ENCODE data around the gene SMG6. TPM values are rescaled to one million over a fixed set of nuclear protein-coding genes. Genes with fewer than 3 reads are reported as not detected.

SMG6 gene
- total RNA-seq, 1 experiment from 2014 or later: 28.6 TPM

- DNase-seq: no peak
- Mint-ChIP-seq H3K9me3 (no peaks in the 10 kb centered on the region), H3K27me3 (ENCODE audit: low read depth) (no peaks in the 10 kb centered on the region), H3K4me3 (no peak overlapping the region), H3K36me3 (ENCODE audit: insufficient read depth in 1 of 3, low read depth in 3 of 3) (peaks cover 0 to 9% (median 8%) of the 10 kb centered on the region in 3 experiments; a peak in 4 of 7 replicates), H3K4me1 (peaks cover 2 to 6% of the 10 kb centered on the region in 2 experiments; a peak in 2 of 4 replicates), H3K27ac (no peak overlapping the region)
- H4K8ac ChIP-seq (replicated peaks; ENCODE audit: insufficient read length, low read depth, low read length): no peak overlapping the region
- H2BK15ac ChIP-seq (ENCODE audit: low read depth, low read length): no peak overlapping the region
- no peak overlapping the region for H2BK20ac ChIP-seq (ENCODE audit: low read depth, low read length, poor library complexity, severe bottlenecking)
- no peaks in the 10 kb centered on the region for H3K27me3 ChIP-seq (ENCODE audit: insufficient read depth, low read length)
- H3K9me3 ChIP-seq (ENCODE audit: control insufficient read depth, low read depth, low read length): no peaks in the 10 kb centered on the region
- H3K14ac ChIP-seq (ENCODE audit: insufficient read depth, low read length): no peak overlapping the region
- H4K5ac ChIP-seq (ENCODE audit: insufficient read length, low read depth, low read length): no peak overlapping the region
- H3K27ac ChIP-seq (ENCODE audit: insufficient read length, low read depth, low read length): no peak overlapping the region
- no peaks in the 10 kb centered on the region for H3K4me1 ChIP-seq (ENCODE audit: insufficient read depth, low read length)
- no peak overlapping the region for H3K4ac ChIP-seq (ENCODE audit: low read depth, low read length)
- no peak overlapping the region for H3K18ac ChIP-seq (ENCODE audit: insufficient read length, low read depth, low read length)
- no peak overlapping the region for H2BK120ac ChIP-seq (ENCODE audit: low read depth, low read length, poor library complexity, severe bottlenecking)
- H3T11ph ChIP-seq (ENCODE audit: low read length): no peak overlapping the region
- H2BK5ac ChIP-seq (ENCODE audit: insufficient read length, low read length): no peak overlapping the region
- no peak overlapping the region for H4K91ac ChIP-seq (ENCODE audit: insufficient read length, low read depth, low read length)
- H3K23ac ChIP-seq (ENCODE audit: insufficient read length, low read depth, low read length): no peak overlapping the region
- no peak overlapping the region for H2AFZ ChIP-seq (ENCODE audit: low read length)
- no CpG with 5 or more reads among the region's 5 CpGs for WGBS (ENCODE audit: extremely low coverage, insufficient read length, low lambda C conversion rate)
- no peaks in the 10 kb centered on the region for H3K23me2 ChIP-seq (ENCODE audit: insufficient read length, low read depth, low read length, poor library complexity, severe bottlenecking)
- no peak overlapping the region for H2BK12ac ChIP-seq (ENCODE audit: insufficient read length, low read depth, low read length)
- H3K4me2 ChIP-seq (ENCODE audit: insufficient read depth, insufficient read length, low read length): no peak overlapping the region
- H4K20me1 ChIP-seq (ENCODE audit: control insufficient read depth, insufficient read depth, insufficient read length): no peaks in the 10 kb centered on the region
- no peak for TF ChIP-seq CTCF (conservative IDR thresholded peaks at IDR 0.05)
- no peak overlapping the region for H2AK5ac ChIP-seq (ENCODE audit: insufficient read length, low read length)
- no peaks in the 10 kb centered on the region for H3K79me1 ChIP-seq (ENCODE audit: insufficient read depth, low read depth, low read length, poor library complexity, severe bottlenecking)
- H3K9ac ChIP-seq (ENCODE audit: extremely low read depth, insufficient read length, low read length): no peak overlapping the region
- H3K56ac ChIP-seq (ENCODE audit: insufficient read length, low read depth, low read length): no peak overlapping the region
- no peaks in the 10 kb centered on the region for H3K79me2 ChIP-seq (ENCODE audit: insufficient read depth, low read length)
These were observed 81.3 kb downstream of the SMG6 start for GRCh38 chr17:2222301-2222700.
